Measurements from ENCODE around the gene SUMF1.
"Not testable (repeated sequence)": the region's sequence is repeated elsewhere in the genome, so short reads cannot be mapped to it uniquely, and the experiment has no call there.

The SUMF1 gene

DNA sequence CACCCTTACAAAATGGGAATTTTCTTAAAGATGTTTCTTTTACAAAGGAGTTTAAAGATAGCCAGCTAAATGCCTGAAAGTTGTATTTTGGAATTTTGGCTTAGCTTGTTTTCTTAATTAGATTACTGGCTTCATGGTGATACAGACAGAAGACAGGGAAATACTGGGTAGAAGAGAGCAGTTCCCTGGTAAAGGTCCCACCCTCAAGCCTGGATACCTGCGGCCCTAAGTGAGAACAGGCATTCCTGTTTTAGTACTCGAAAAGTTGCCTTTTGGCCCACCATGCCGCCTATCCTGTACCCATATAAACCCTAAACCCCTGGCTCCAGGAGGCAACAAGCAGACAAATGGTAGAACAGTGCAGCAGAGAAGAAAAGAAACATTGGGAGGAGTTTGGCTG lies 134.5 kb downstream of the SUMF1 start:
- no peak for FAIRE-seq

DNA sequence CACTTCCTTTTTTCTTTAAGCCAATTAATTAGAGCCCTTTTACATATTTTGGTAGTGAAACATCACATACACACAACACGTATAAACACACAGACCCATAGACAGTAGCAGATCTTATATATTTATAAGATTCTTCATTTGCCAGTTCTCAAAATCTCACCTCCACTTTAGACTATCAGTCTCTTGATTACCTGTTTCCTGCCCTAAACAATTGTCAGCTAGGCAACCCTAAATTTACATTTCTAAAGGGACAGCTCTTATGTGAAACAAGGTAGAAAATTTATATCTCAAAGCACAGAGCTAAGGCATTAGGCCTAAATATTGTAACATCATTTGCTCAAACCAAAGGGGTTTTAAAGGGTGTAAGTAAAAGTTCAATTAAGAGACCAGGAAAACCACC lies 135.0 kb downstream of the SUMF1 start:
- FAIRE-seq, result no peak

DNA sequence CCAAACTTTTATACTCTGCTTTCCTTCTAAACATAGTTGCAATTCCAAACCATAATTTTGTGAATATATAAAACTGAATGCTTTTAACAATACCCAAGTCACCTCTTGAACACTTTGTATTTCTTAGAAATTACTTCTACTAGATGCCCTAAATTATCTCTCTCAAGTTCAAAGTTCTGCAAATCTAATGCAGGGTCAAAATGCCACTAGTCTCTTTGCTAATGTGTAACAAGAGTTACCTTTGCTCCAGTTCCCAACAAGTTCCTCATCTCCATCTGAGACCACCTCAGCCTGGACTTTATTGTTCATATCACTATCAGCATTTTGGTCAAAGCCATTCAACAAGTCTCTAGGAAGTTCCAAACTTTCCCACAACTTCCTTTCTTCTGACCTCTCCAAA lies 137.3 kb downstream of the SUMF1 start:
- not testable (repeated sequence) for FAIRE-seq

DNA sequence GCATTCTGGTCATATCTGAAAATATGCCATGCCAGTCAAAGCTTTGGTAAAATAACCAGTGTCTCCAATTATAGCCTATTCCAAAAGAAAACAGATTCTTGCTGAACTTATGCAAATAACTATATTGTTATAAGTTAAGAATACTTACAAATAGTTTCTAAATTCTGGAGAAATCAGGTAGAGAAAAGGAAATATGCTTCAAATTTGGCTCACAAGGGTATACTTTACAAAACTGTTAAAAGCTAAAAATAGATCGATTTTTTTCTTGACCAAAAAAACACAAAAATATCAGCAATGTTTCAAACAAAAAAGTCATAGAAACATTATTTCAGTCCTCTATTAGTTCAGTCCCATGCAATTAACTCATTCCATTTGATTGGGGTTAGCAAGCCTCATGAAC lies 140.2 kb downstream of the SUMF1 start:
- no peak for FAIRE-seq

DNA sequence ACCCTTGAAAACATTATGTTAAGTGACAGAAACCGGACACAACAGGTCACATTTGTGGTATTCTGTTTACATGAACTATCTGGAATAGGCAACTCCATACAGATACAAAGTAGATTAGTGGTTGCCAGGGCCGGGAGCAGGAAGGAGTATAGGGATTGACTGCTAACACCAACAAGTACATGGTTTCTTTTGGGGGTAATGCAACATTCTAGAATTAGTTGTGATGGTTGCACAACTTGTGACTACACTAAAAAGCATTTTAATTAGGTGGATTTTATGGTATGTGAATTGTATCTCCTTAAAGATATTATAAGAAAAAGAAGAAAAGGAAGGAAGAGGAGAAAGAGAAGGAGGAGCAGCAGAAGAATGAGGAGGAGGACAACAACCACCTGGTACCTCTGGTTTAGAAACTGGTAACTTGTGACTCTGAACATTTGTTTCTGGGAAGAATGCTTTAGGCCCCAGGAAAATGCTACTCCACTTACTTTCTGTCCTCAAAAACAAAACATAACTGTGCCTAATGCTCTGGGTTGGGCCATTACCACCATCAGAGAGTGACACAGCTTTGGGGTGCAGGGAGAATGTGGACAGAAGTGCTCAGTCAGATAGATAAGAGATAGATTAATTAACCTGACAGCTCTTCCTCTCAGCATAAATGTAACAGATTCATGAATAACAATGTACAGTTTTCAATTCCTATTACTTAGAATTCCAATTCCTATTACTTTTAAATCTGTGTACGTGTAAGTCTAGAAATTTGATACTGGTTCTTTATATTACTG lies 143.6 kb downstream of the SUMF1 start:
- FAIRE-seq, result no peak

DNA sequence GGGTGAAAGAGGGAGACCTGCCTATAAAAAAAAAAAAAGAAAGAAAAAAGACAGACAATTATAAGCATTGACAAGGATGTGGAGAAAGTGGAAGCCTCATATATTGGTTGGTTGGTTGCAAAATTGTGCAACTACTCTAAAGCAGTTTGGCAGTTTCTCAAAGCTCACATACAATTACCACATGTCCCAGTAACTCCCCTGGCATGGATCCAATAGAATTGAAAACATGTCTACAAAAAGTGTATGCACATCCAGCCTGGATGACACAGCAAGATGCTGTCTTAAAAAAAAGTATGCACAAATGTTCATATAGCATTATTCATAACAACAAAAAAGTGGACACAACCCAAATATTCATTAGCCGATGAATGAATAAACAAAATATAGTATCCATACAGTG lies 144.4 kb downstream of the SUMF1 start:
- no peak for FAIRE-seq

DNA sequence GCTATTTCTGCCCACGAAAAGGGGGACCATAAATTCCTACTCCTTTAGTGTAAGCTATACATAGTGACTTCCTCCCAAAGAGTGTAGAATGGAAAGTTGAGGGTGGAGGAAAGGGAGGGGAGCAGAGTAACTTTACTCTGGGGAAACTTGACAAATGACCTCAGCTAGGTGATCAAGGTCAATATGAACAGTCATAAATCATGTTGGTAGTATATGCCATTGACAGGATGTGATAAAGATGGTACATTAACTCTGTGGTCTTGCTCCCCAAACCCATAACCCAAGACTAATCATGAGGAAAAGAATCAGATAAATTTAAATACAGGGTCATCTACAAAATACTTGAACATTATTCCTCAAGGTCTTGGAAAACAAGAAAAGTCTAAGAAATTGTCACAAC lies 145.3 kb downstream of the SUMF1 start:
- FAIRE-seq, result no peak

DNA sequence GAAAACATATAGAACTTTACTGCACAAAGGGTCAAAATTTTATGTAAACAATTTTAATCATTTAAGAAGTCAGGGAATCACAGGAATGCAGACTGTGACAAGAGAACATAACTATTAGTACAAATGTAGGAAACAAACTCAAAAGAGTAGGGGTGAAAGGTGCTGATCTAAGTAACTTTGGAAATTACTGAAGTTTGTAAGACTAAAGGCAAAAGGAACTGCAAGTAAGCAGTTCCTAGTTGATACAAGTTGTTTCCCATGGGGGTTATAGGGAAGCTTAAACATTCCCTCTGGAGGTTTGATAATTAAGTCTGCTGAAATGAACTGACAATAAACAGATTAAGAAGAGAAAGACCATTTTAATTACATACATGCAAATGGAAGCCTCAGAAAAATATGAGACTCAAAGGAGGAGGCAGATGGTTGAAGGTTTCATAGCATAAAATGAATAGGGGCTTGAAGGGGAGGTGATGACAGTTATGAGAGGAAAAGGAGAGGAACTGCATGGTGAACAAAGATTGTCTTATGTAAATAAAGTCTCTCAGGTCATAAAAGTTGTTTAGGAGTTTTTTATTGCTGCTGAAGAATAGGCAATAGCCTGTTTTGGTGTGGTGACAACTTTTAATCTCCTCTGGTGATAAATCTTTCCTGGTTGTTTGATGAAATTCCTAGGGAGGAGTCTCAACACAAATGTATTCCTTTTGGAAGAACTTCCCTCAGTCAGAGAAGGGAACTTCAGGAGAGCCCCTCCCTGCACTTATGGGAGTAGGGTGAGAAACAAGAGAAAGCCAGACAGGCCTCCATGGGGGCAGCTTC lies 146.8 kb downstream of the SUMF1 start:
- FAIRE-seq, result no peak

DNA sequence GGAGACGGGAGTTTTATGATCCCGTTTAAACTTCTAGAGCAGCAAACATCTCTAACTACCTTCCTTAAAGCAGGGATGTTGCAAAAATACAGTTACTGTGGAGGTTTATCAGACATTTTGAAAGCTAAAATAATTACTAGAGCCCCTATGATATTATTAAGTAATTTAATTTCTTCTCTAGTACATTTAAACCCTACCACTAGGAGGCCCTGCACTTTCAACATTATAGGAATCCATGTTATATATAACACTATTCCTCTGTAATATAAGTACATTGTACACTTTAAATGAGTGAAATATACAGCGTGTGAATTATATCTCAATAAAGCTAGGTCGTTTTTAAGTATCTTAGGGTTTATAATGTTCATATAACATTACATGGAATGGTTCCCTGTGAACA lies 152.4 kb downstream of the SUMF1 start:
- FAIRE-seq, result no peak

DNA sequence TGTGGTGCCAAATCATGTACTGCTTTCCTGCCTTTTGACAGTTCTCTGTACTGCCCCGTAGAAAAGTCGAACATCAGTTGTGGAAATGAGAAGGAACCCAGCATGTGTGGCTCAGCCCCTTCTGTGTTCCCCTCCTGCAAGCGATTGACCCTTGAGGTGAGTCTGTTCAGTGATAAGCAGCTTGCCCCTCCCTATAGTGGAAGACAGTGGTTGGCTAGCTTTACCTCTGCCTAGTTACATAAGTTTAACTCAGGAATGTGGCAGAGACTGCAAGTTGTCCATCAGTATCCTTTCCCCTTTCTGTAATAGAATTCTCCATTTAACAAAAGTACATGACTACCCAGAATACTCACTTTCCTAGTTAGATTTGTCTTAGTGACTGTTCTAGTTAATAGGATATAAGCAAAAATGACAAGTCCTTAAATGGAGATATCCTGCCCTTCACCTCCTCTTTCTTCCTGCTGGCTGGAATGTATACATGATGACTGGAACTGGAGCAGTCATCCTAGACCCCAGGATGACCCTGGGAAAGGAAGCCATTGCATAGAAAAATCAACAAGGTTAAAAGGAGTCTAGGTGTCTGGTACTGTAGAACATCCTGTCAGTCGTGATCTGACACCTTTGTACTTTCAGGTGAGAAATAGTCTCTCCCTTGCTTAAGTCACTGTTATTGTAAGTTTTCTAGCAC lies 153.3 kb downstream of the SUMF1 start:
- no peak for FAIRE-seq

DNA sequence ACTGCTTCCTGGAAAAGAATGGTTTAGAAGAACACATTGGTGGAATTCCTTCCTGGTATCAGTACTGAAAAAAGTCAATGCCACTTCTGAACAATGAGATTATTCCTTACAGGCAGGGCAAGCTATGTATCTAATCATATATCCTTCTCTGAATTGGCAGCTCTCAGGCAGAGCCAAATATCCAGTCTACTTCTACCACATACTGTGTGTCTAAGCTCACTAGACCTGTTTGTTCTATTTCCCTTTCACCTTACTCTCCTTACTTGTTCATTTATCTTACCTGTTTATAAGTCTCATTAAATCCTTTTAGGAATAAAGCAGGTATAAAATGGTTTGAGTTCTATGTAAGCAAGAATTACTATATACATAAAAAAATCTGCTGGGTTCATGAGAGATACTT lies 155.6 kb downstream of the SUMF1 start:
- no peak for FAIRE-seq

Measured in islet of Langerhans (tissue), 1 donor.